Immature natural killer cell (primary cell): ENCODE results near the gene TAF4B. TPM values are rescaled to one million over a fixed set of nuclear protein-coding genes. Genes with fewer than 3 reads are reported as not detected.
"Not testable (repeated sequence)": the region's sequence is repeated elsewhere in the genome, so short reads cannot be mapped to it uniquely, and the experiment has no call there.

Experiments used
- DNase-seq, 3 donors: peaks; one replicate each; pipeline ENCODE4 v3.0.0; 2022; ENCODE audit warnings: mixed read lengths in 1 of 3
- H3K27ac Mint-ChIP-seq, 6 donors: one replicate each; pipeline ENCODE4 v1.8.0; 2020; ENCODE audit warnings: mixed read lengths in 6 of 6, mild to moderate bottlenecking in 5 of 6, inconsistent platforms in 4 of 6, moderate library complexity in 3 of 6
- H3K27me3 Mint-ChIP-seq, 3 donors: one replicate each; pipeline ENCODE4 v1.8.0; 2020 to 2021; ENCODE audit warnings: low read depth in 3 of 3, mild to moderate bottlenecking in 3 of 3, mixed read lengths in 3 of 3, moderate library complexity in 3 of 3, inconsistent platforms in 1 of 3
- H3K36me3 Mint-ChIP-seq, 3 donors: one replicate each; pipeline ENCODE4 v1.8.0; 2020; ENCODE audit warnings: mixed read lengths in 3 of 3, inconsistent platforms in 2 of 3, mild to moderate bottlenecking in 2 of 3
- H3K4me1 Mint-ChIP-seq, 2 donors: one replicate each; pipeline ENCODE4 v1.8.0; 2020; ENCODE audit warnings: inconsistent platforms in 2 of 2, mild to moderate bottlenecking in 2 of 2, mixed read lengths in 2 of 2, moderate library complexity in 1 of 2
- H3K4me3 Mint-ChIP-seq, 5 donors: one replicate each; pipeline ENCODE4 v1.8.0; 2020; ENCODE audit warnings: mild to moderate bottlenecking in 5 of 5, mixed read lengths in 5 of 5, inconsistent platforms in 3 of 5, moderate library complexity in 3 of 5
- H3K9me3 Mint-ChIP-seq, 6 donors: one replicate each; pipeline ENCODE4 v1.8.0; 2020; ENCODE audit warnings: mild to moderate bottlenecking in 6 of 6, mixed read lengths in 6 of 6, inconsistent platforms in 4 of 6, moderate library complexity in 3 of 6
- polyA plus RNA-seq, 3 donors: library from polyadenylated mRNA; unstranded; fragments of 300-500 nt; fragmentation: Illumina TruSeq; gene quantifications; one replicate each; pipeline ENCODE4 v1.2.3, GENCODE V29; 2021

The TAF4B gene
- polyA plus RNA-seq, 3 donors from 2014 or later: 1.0 to 2.4 (median 1.1) TPM

GRCh38 chr18:26215247-26215970, 10.8 kb upstream of the TAF4B start:
- H3K9me3 Mint-ChIP-seq: no peaks in the 10 kb centered on the region

DNA sequence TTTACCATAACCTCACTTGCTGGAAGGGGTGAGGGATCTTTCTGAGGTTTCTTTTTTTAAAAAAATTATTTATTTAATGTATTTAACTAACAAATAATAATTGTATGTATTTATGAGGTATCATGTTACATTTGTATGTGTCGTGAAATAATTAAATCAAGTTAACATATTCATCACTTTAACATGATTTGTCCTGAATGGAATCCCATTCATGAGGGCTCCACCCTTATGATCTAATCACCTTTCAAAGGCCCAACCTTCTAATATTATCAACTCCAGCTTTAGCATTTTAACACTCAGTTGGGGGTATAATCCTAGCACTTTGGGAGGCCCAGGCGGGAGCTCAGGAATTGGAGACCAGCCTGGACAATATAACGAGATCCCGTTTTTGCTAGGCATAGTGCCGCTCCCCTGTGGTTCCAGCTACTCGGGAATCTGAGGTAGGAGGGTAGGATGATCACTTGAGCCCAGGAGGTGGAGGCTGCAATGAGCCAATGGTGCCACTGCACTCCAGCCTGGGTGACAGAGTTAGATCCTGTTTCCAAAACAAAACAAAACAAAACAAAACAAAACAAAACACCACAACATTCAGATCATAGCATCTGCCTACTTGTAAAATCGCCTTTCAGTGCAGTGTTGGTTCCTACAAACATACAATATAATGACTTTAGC, 1.1 kb upstream of the TAF4B start:
- H3K27ac Mint-ChIP-seq: peak overlapping the region in 2 of 6 donors; percentile 79 to 89
- H3K4me1 Mint-ChIP-seq: peaks cover 15 to 22% of the 10 kb centered on the region in 2 donors
- H3K4me3 Mint-ChIP-seq: peak overlapping the region; percentile 87 to 94 (median 91)
- peaks cover 0 to 19% (median 2%) of the 10 kb centered on the region in 3 donors for H3K27me3 Mint-ChIP-seq
- DNase-seq: no peak
- no peaks in the 10 kb centered on the region for H3K36me3 Mint-ChIP-seq
- no peaks in the 10 kb centered on the region for H3K9me3 Mint-ChIP-seq

More at GRCh38 chr18:26215247-26215970, 10.8 kb upstream of the TAF4B start:
- H3K27me3 Mint-ChIP-seq: peaks cover 1 to 4% (median 3%) of the 10 kb centered on the region in 3 donors
- H3K36me3 Mint-ChIP-seq: no peaks in the 10 kb centered on the region
- DNase-seq: peak in 1 of 3 donors; percentile 18
- peak overlapping the region; percentile 54 to 86 (median 74) for H3K4me3 Mint-ChIP-seq
- H3K27ac Mint-ChIP-seq: peak overlapping the region; percentile 5 to 73 (median 53)
- peaks cover 12 to 17% of the 10 kb centered on the region in 2 donors for H3K4me1 Mint-ChIP-seq

DNA sequence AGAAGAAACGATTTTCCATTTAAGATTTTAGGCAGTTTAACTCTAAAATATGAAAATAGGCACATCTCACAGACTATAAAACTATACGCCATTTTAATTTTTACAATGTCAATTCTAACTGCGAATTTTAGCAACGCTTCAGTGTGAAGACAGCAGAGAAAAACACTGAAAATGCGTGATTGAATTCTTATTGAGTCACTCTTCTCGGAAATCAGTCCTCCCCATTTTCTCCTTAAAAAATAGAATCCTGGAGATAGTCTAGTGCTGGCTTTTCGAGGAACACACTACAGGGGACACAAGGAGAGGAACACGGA, 373 bp upstream of the TAF4B start:
- Mint-ChIP-seq H3K27ac (peak overlapping the region in 5 of 6 donors; percentile 73 to 89 (median 79)), H3K27me3 (peaks cover 0 to 23% (median 4%) of the 10 kb centered on the region in 3 donors), H3K9me3 (no peaks in the 10 kb centered on the region), H3K4me1 (peaks cover 15 to 22% of the 10 kb centered on the region in 2 donors), H3K36me3 (no peaks in the 10 kb centered on the region), H3K4me3 (peak overlapping the region; percentile 87 to 94 (median 91))
- DNase-seq: no peak

DNA sequence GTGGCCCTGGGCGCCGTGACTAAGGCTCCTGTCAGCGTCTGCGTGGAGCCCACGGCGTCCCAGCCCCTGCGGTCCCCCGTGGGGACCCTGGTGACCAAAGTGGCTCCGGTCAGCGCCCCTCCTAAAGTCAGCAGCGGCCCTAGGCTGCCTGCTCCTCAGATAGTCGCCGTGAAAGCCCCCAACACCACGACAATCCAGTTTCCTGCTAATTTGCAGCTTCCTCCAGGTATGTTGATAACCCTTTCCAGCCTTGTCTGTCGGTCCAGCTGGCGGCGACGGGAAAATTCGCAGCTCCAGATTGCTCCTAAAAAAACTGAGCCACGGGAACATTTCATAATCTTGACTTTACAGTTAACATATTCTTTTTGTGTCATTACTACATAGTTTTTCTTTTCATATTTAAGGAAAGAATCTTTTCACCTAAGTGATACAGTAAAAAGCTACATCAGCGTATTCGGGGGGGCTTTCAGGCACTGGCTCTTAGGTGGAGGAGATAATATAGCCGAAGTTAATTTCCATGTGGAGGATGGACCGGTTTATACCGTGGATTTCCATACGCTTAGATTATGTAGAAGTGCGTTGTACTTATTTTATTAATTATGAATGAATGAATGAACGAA, 916 bp downstream of the TAF4B start:
- Mint-ChIP-seq H3K27ac (peak overlapping the region in 5 of 6 donors; percentile 41 to 85 (median 74)), H3K27me3 (peaks cover 0 to 24% (median 4%) of the 10 kb centered on the region in 3 donors)

DNA sequence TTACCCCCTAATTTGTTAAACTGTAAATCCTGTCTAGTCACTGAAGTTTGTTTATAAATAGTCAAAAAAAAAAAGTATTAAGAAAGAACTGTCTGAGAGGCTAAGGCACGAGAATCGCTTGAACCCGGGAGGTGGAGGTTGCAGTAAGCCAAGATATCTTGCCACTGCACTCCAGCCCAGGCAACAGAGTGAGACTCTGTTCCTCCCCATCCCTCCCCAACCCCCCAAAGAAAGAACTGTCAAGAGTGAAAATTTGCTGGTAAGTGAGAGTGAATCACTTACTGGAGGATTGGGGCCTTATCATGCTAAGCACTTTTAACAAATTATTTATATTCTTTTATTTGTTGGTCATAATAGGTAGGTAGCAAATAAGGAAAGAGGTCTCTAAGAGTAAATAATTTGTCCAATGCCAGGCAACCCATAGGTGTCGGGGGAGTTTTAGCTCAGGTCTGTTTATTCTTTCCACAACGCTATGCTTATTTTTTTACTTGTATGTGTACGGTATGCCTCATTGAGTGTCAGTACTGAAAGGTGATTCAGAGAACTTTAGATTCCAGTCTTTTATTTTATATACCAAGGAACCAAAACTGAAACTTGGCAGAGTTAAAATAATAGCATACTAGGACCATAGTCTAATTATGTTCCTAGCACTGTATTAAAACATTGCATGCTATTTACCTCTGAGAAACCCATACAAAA, 2.5 kb downstream of the TAF4B start:
- Mint-ChIP-seq H3K4me1 (peaks cover 15 to 22% of the 10 kb centered on the region in 2 donors), H3K36me3 (no peaks in the 10 kb centered on the region), H3K27ac (no peak overlapping the region), H3K27me3 (peaks cover 0 to 25% (median 4%) of the 10 kb centered on the region in 3 donors), H3K9me3 (no peaks in the 10 kb centered on the region), H3K4me3 (no peak overlapping the region)
- no peak for DNase-seq

More for the DNA sequence above, 916 bp downstream of the TAF4B start:
- DNase-seq: no peak
- no peaks in the 10 kb centered on the region for H3K36me3 Mint-ChIP-seq
- peak overlapping the region; percentile 87 to 94 (median 91) for H3K4me3 Mint-ChIP-seq
- peaks cover 15 to 22% of the 10 kb centered on the region in 2 donors for H3K4me1 Mint-ChIP-seq
- H3K9me3 Mint-ChIP-seq: no peaks in the 10 kb centered on the region

GRCh38 chr18:26230497-26230896, 4.3 kb downstream of the TAF4B start:
- H3K4me3 Mint-ChIP-seq: no peak overlapping the region
- no peaks in the 10 kb centered on the region for H3K9me3 Mint-ChIP-seq
- H3K4me1 Mint-ChIP-seq: peaks cover 15 to 21% of the 10 kb centered on the region in 2 donors
- H3K27ac Mint-ChIP-seq: no peak overlapping the region
- no peaks in the 10 kb centered on the region for H3K36me3 Mint-ChIP-seq
- no peak for DNase-seq
- H3K27me3 Mint-ChIP-seq: peaks cover 0 to 20% (median 6%) of the 10 kb centered on the region in 3 donors

GRCh38 chr18:26233208-26233607, 7.0 kb downstream of the TAF4B start:
- H3K4me3 Mint-ChIP-seq: no peak overlapping the region
- no peak for DNase-seq
- peaks cover 0 to 9% (median 5%) of the 10 kb centered on the region in 3 donors for H3K27me3 Mint-ChIP-seq
- H3K9me3 Mint-ChIP-seq: no peaks in the 10 kb centered on the region
- H3K27ac Mint-ChIP-seq: no peak overlapping the region
- H3K4me1 Mint-ChIP-seq: peaks cover 0 to under 1% of the 10 kb centered on the region in 2 donors
- H3K36me3 Mint-ChIP-seq: no peaks in the 10 kb centered on the region

GRCh38 chr18:26237363-26237762, 11.1 kb downstream of the TAF4B start:
- not testable (repeated sequence) for DNase-seq, H3K9me3 Mint-ChIP-seq, H3K27me3 Mint-ChIP-seq, H3K4me3 Mint-ChIP-seq, H3K36me3 Mint-ChIP-seq, H3K4me1 Mint-ChIP-seq, H3K27ac Mint-ChIP-seq

- not testable (repeated sequence) for H3K27me3 Mint-ChIP-seq, H3K4me3 Mint-ChIP-seq, H3K27ac Mint-ChIP-seq, H3K9me3 Mint-ChIP-seq, H3K36me3 Mint-ChIP-seq, H3K4me1 Mint-ChIP-seq, DNase-seq
Observed at GRCh38 chr18:26238718-26239117, 12.5 kb downstream of the TAF4B start.

- not testable (repeated sequence) for H3K27ac Mint-ChIP-seq
Observed at GRCh38 chr18:26242392-26242791, 16.1 kb downstream of the TAF4B start.

DNA sequence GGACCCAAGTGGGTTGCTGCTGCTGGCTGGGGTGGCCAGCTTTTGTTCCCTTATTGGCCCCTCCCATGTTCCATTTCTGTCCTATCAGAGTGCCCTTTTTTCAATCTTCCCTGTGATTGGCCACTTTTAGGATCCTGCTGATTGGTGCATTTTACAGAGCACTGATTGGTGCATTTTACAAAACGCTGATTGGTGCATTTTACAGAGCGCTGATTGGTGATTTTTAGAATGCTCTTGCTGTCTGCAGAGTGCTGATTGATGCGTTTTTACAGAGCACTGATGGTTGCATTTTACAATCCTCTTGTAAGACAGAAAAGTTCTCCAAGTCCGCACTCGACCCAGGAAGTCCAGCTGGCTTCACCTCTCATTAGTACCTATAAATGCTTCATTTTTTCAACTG, 19.2 kb downstream of the TAF4B start:
- not testable (repeated sequence) for H3K36me3 Mint-ChIP-seq, H3K4me1 Mint-ChIP-seq, DNase-seq, H3K4me3 Mint-ChIP-seq, H3K27ac Mint-ChIP-seq, H3K27me3 Mint-ChIP-seq, H3K9me3 Mint-ChIP-seq

More at GRCh38 chr18:26242392-26242791, 16.1 kb downstream of the TAF4B start:
- not testable (repeated sequence) for H3K36me3 Mint-ChIP-seq, H3K4me3 Mint-ChIP-seq, DNase-seq, H3K27me3 Mint-ChIP-seq, H3K4me1 Mint-ChIP-seq, H3K9me3 Mint-ChIP-seq

- Mint-ChIP-seq H3K4me1 (no peaks in the 10 kb centered on the region), H3K36me3 (no peaks in the 10 kb centered on the region), H3K27me3 (peaks cover 0 to 4% (median 2%) of the 10 kb centered on the region in 3 donors), H3K4me3 (no peak overlapping the region), H3K9me3 (no peaks in the 10 kb centered on the region), H3K27ac (no peak overlapping the region)
- no peak for DNase-seq
Observed at GRCh38 chr18:26252411-26252810, 26.2 kb downstream of the TAF4B start.

GRCh38 chr18:26254808-26255207, 28.6 kb downstream of the TAF4B start:
- H3K27me3 Mint-ChIP-seq: not testable (repeated sequence)

More at GRCh38 chr18:26254808-26255207, 28.6 kb downstream of the TAF4B start:
- not testable (repeated sequence) for H3K4me3 Mint-ChIP-seq, H3K27ac Mint-ChIP-seq, DNase-seq, H3K36me3 Mint-ChIP-seq, H3K4me1 Mint-ChIP-seq, H3K9me3 Mint-ChIP-seq
